ENCODE data around the gene LDLRAD2. TPM values are rescaled to one million over a fixed set of nuclear protein-coding genes. Genes with fewer than 3 reads are reported as not detected.

Gene LDLRAD2
- total RNA-seq (2021; ENCODE audit: unreplicated experiment) (not detected), Bru-seq, nascent RNA (not detected), BruChase-seq, experiment 1, labeled RNA remaining after a 2-hour chase (not detected), BruChase-seq, experiment 2, labeled RNA remaining after a 6-hour chase (percentile 11 among the genes with signal in this experiment)
- polyA plus RNA-seq (2012; ENCODE audit: insufficient read length) = 4.0 TPM
- long read RNA-seq = 0 reads

GRCh38 chr1:21811875-21812305, at the start of gene LDLRAD2:
Gene LDLRAD2 (plus strand): TSS chr1:21812265. CDS start chr1:21812452, 187 bp downstream.
- POLR2A ChIA-PET = no interaction called here
- Histone ChIP-seq H3K27me3 (ENCODE audit: control insufficient read depth, insufficient read depth, low read length) (no peaks in the 10 kb centered on the region), H3K27ac (ENCODE audit: low read length) (no peak within 1 kb of the TSS), H3K36me3 (ENCODE audit: control insufficient read depth, insufficient read depth, low read length) (no peaks in the 10 kb centered on the region), H3K4me3 (ENCODE audit: low read depth in 2 of 2, low read length in 2 of 2) (no peak within 1 kb of the TSS), H3K9me3 (ENCODE audit: control insufficient read depth, insufficient read depth, low read depth, low read length) (no peaks in the 10 kb centered on the region), H3K4me1 (ENCODE audit: control insufficient read depth, insufficient read depth, low read length) (peaks cover 4% of the 10 kb centered on the region)
- ATAC-seq = no peak
- in situ Hi-C loops (cut with HindIII; ENCODE audit: low pct_unique_long_range_greater_than_20kb, low sequenced_read_pairs) (no loop called here), intact Hi-C loops (cut with micrococcal nuclease; ENCODE audit: unreplicated experiment) (no loop called here)
- CTCF ChIA-PET = no interaction called here
- TF ChIP-seq POLR2AphosphoS5 (IDR thresholded peaks at IDR 0.05; ENCODE audit: low read depth, low read length) = no peak
- TF ChIP-seq TCF7L2 (IDR thresholded peaks at IDR 0.05; ENCODE audit: low read depth, low read length) = no peak
- TF ChIP-seq REST (IDR thresholded peaks at IDR 0.05; ENCODE audit: insufficient read depth in 1 of 2, low read depth in 2 of 2, low read length in 1 of 2) = no peak
- TF ChIP-seq CTCF (IDR thresholded peaks at IDR 0.05) = no peak
- TF ChIP-seq SIN3A (IDR thresholded peaks at IDR 0.05; ENCODE audit: borderline replicate concordance, insufficient read depth, low read depth, low read length) = no peak
- DNase-seq (ENCODE audit: low read depth, low spot score) = no peak
- BruUV-seq (replicated peaks) = no TSS peak

GRCh38 chr1:21763236-21763635, 48.8 kb upstream of the LDLRAD2 start:
- Histone ChIP-seq H3K4me1 (ENCODE audit: control insufficient read depth, insufficient read depth, low read length) (peaks cover 17% of the 10 kb centered on the region), H3K27ac (ENCODE audit: low read length) (no peak overlapping the region), H3K36me3 (ENCODE audit: control insufficient read depth, insufficient read depth, low read length) (no peaks in the 10 kb centered on the region), H3K27me3 (ENCODE audit: control insufficient read depth, insufficient read depth, low read length) (no peaks in the 10 kb centered on the region), H3K4me3 (ENCODE audit: low read depth in 2 of 2, low read length in 2 of 2) (no peak overlapping the region), H3K9me3 (ENCODE audit: control insufficient read depth, insufficient read depth, low read depth, low read length) (no peaks in the 10 kb centered on the region)
- DNase-seq (ENCODE audit: low read depth, low spot score) (no peak), ATAC-seq (no peak)
- intact Hi-C loops (cut with micrococcal nuclease; ENCODE audit: unreplicated experiment) (no loop called here), in situ Hi-C loops (cut with HindIII; ENCODE audit: low pct_unique_long_range_greater_than_20kb, low sequenced_read_pairs) (no loop called here)
- TF ChIP-seq REST (IDR thresholded peaks at IDR 0.05; ENCODE audit: insufficient read depth in 1 of 2, low read depth in 2 of 2, low read length in 1 of 2) (no peak), TCF7L2 (IDR thresholded peaks at IDR 0.05; ENCODE audit: low read depth, low read length) (no peak), SIN3A (IDR thresholded peaks at IDR 0.05; ENCODE audit: borderline replicate concordance, insufficient read depth, low read depth, low read length) (no peak), CTCF (IDR thresholded peaks at IDR 0.05) (no peak), POLR2AphosphoS5 (IDR thresholded peaks at IDR 0.05; ENCODE audit: low read depth, low read length) (no peak)
- BruUV-seq (replicated peaks) = no TSS peak
- CTCF ChIA-PET = no interaction called here
- POLR2A ChIA-PET = no interaction called here

Data from Panc1 (cell line).